DOHH2 (cell line): ENCODE data around the gene ACP2.

Source experiments
- H3F3A ChIP-seq: fragments of 200-600 bp; sonication (generic), shearing (Covaris generic); 2 replicates; pipeline ENCODE4 v1.6.0; 2016; ENCODE audit warnings: antibody characterized with exemption, mild to moderate bottlenecking; ENCODE audit not compliant: control insufficient read depth, insufficient read depth
- H3K27ac ChIP-seq: fragments of 200-600 bp; sonication (generic); 2 replicates; pipeline ENCODE4 v1.5.1; 2014; ENCODE audit warnings: low read depth, mild to moderate bottlenecking, low read length, moderate library complexity
- H3K27me3 ChIP-seq: fragments of 200-600 bp; sonication (generic); 2 replicates; pipeline ENCODE4 v1.6.1; 2014; ENCODE audit warnings: mild to moderate bottlenecking, low read length, mixed read lengths; ENCODE audit not compliant: control insufficient read depth
- H3K36me3 ChIP-seq: fragments of 200-600 bp; sonication (generic); 2 replicates; pipeline ENCODE4 v1.6.1; 2014; ENCODE audit warnings: mild to moderate bottlenecking, low read length, moderate library complexity, mixed read lengths; ENCODE audit not compliant: control insufficient read depth
- H3K4me1 ChIP-seq: fragments of 200-600 bp; sonication (generic); 2 replicates; pipeline ENCODE4 v1.6.1; 2014; ENCODE audit warnings: mild to moderate bottlenecking, low read length, mixed read lengths; ENCODE audit not compliant: control insufficient read depth
- H3K4me2 ChIP-seq: fragments of 200-600 bp; sonication (generic); 2 replicates; pipeline ENCODE4 v1.6.0; 2014; ENCODE audit warnings: mild to moderate bottlenecking, low read length, moderate library complexity
- H3K4me3 ChIP-seq: fragments of 200-600 bp; sonication (generic); 2 replicates; pipeline ENCODE4 v1.5.1; 2014; ENCODE audit warnings: mild to moderate bottlenecking, low read length, mixed read lengths
- H3K79me2 ChIP-seq: fragments of 200-600 bp; sonication (generic); 2 replicates; pipeline ENCODE4 v1.6.1; 2014; ENCODE audit warnings: mild to moderate bottlenecking, low read length, mixed read lengths; ENCODE audit not compliant: control insufficient read depth
- H3K9me2 ChIP-seq: fragments of 200-600 bp; sonication (generic); replicated peaks from 2 replicates; pipeline ENCODE4 v1.6.1; 2014; ENCODE audit warnings: mild to moderate bottlenecking, low read length, mixed read lengths; ENCODE audit not compliant: control insufficient read depth
- H3K9me3 ChIP-seq: fragments of 200-600 bp; sonication (generic); 2 replicates; pipeline ENCODE4 v1.6.1; 2014; ENCODE audit warnings: antibody characterized with exemption, low read length, mixed read lengths; ENCODE audit not compliant: control insufficient read depth, insufficient read depth
- H4K20me1 ChIP-seq: fragments of 200-600 bp; sonication (generic); 2 replicates; pipeline ENCODE4 v1.6.0; 2014; ENCODE audit warnings: low read depth, mild to moderate bottlenecking, antibody characterized with exemption, low read length, moderate library complexity; ENCODE audit not compliant: control insufficient read depth, insufficient read depth
- CTCF ChIP-seq: fragments of 200-600 bp; sonication (generic); IDR thresholded peaks from one replicate; pipeline ENCODE4 v1.5.1; 2014; ENCODE audit warnings: antibody characterized with exemption, mild to moderate bottlenecking, low read depth, low read length; ENCODE audit not compliant: poor library complexity, severe bottlenecking
- EZH2phosphoT487 ChIP-seq: fragments of 200-600 bp; sonication (generic); IDR thresholded peaks from 2 replicates; pipeline ENCODE4 v1.6.1; 2017; ENCODE audit warnings: borderline replicate concordance, mild to moderate bottlenecking, antibody characterized with exemption, low read length, moderate library complexity, mixed read lengths

Gene ACP2

GRCh38 chr11:47248304-47248663 is 330 bp downstream of the ACP2 start:
- Histone ChIP-seq H3K4me1 (peaks cover 19% of the 10 kb centered on the region), H3K9me2 (no peaks in the 10 kb centered on the region), H3K27me3 (no peaks in the 10 kb centered on the region), H3K4me3 (peak overlapping the region; percentile 95), H3K79me2 (peaks cover 30% of the 10 kb centered on the region), H3F3A (peaks cover 4% of the 10 kb centered on the region; the same call in 1 of the 2 replicates), H3K9me3 (no peaks in the 10 kb centered on the region), H3K27ac (peak overlapping the region; percentile 45), H3K4me2 (peak overlapping the region; percentile 81), H4K20me1 (no peaks in the 10 kb centered on the region), H3K36me3 (peaks cover 21% of the 10 kb centered on the region)
- no peak for TF ChIP-seq CTCF
- no peak for TF ChIP-seq EZH2phosphoT487

- H3K36me3 ChIP-seq, result peaks cover 25% of the 10 kb centered on the region
- no peaks in the 10 kb centered on the region for H3K9me3 ChIP-seq
- H3K4me2 ChIP-seq, result peak overlapping the region; percentile 81
- H3K79me2 ChIP-seq, result peaks cover 30% of the 10 kb centered on the region
- no peak overlapping the region for H3K27ac ChIP-seq
- H3K27me3 ChIP-seq, result no peaks in the 10 kb centered on the region
- TF ChIP-seq EZH2phosphoT487 (no peak), CTCF (no peak)
- H3K4me1 ChIP-seq, result peaks cover 19% of the 10 kb centered on the region
- no peaks in the 10 kb centered on the region for H4K20me1 ChIP-seq
- no peaks in the 10 kb centered on the region for H3K9me2 ChIP-seq
- H3F3A ChIP-seq, result peaks cover 4% of the 10 kb centered on the region; the same call in 1 of the 2 replicates
- H3K4me3 ChIP-seq, result peak overlapping the region; percentile 95
These were observed 1.1 kb downstream of the ACP2 start for GRCh38 chr11:47247502-47247901.

- Histone ChIP-seq H3K9me2 (no peaks in the 10 kb centered on the region), H3K36me3 (peaks cover 37% of the 10 kb centered on the region), H3K4me1 (peaks cover 19% of the 10 kb centered on the region), H3K4me3 (no peak overlapping the region), H4K20me1 (no peaks in the 10 kb centered on the region), H3K27me3 (no peaks in the 10 kb centered on the region), H3F3A (no peaks in the 10 kb centered on the region), H3K27ac (no peak overlapping the region), H3K79me2 (peaks cover 30% of the 10 kb centered on the region), H3K9me3 (no peaks in the 10 kb centered on the region), H3K4me2 (no peak overlapping the region)
- TF ChIP-seq EZH2phosphoT487 (no peak), CTCF (no peak)
These were observed 2.8 kb downstream of the ACP2 start for GRCh38 chr11:47245611-47246357.
